SHP77 treated with DMSO at 0.1 percent for 48 hours (cell line): ENCODE data around the gene FSTL3.
"Not testable (repeated sequence)": the region's sequence is repeated elsewhere in the genome, so short reads cannot be mapped to it uniquely, and the experiment has no call there.

ENCODE experiments used
- DNase-seq: peaks from one replicate; lab custom pipeline; 2025; lab: John Stamatoyannopoulos, UW

The FSTL3 gene

DNA sequence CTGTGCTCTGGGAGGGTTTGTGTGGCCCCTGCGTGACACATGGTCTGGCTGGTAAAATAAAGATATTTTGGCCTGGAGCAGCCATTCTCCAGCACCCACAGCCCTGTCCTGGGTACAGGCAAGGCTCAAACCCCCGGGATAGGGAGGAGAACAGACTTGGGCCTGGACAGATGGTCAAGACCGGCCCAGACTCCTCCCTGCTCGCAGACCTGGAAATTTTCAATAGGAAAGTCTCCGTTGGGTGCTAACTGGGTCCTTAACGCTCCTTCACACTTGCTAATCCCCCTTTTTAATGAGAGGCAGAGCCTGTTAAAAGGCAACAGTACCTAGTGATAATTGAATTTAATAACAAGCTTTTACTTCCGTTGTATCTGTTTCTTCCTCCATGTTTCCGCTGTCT, 35.1 kb downstream of the FSTL3 start:
- no peak for DNase-seq

DNA sequence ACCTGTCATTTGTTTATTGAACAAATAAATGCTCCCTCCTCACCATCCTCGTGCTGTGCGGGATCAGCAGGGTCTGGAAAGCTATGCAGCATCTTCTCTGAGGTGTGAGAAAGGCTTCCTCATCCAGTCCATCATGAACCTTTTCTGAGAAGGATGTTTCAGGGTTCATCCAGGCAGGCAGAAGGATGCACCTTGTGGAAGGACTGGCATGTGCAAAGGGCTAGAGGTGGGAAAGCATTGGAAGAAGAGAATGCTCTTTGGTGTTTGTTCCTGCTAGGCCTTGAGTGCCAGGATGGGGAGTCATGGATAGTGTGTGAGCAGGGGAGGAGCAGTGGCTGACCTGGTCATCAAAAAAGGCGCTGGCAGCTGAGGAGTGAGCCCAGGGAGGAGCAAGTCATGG, 39.2 kb downstream of the FSTL3 start:
- DNase-seq, result no peak

DNA sequence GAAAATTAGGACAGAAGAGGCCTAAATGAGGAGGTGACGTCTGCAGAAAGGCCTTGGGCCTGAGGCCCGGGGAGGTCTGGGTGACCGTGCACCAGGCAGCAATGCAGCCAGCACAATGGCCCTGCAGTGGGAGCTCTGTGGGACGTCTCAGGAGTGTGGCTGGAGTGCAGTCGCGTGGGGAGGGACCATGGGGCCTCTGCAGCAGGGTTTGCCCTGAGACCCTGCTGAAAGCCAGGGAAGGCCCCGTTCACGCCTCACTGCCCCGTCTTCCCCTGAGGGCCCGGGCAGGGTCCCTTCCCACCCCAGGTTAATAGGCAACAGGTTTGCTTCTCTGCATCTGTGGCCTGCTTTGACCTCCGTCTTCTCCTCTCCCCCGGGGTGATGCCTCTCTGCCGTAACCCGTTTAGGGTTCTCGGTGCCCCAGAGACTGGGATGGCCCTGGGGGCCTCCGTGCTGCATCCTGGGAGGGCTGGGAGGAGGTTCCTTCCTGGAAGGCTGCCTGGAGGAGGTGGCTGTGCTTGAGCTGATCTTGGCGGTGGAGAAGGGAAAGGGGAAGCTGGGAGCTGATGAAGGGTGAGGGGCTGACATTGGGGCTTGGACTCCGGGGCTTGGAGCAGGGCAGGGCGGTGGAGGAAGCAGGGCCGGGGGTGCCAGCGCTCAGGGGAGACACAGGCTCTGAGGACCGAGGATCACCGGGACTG, 42.2 kb downstream of the FSTL3 start:
- no peak for DNase-seq

- no peak for DNase-seq
Measured at GRCh38 chr19:718991-719512, 42.9 kb downstream of the FSTL3 start.

DNA sequence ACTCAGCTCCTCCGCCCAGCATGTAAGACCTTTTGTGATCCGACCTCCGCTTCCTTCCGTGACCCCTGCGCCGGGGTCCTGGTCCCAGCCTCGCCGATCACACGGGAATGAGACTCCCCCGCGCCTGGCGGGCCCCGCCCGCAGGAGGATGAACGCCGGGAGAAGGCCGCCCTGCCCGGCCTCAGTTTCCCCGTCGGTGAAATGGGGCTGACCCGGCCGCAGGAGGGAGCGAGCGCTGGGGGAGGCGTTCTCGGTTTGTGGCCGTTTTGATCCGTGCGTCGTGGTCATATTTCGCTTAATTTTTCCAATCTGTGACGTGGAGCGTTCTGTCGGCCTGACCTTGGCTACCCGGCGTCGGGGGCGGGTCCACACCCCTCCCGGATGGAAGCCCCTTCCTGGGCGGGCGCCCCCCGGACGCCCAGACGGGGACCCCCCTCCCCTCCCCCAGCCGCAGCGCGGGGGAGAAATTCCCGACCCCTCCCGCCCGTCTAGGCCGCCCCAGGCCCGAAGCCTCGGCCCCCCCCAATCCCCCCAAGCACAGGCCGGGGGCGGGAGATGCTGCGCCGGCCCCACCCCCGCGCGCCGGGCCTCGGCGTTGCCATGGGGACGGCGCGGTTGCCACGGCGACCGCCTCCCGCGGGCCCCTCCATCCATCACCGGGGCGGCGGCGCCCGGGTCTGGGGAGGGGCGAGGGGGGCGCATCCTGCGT, 43.6 kb downstream of the FSTL3 start:
- no peak for DNase-seq

GRCh38 chr19:720345-721160, 44.4 kb downstream of the FSTL3 start:
- no peak for DNase-seq

- no peak for DNase-seq
Measured at GRCh38 chr19:722553-723101, 46.4 kb downstream of the FSTL3 start.

GRCh38 chr19:723247-723646, 47.1 kb downstream of the FSTL3 start:
- no peak for DNase-seq

- DNase-seq, result no peak
Measured at GRCh38 chr19:723714-724113, 47.5 kb downstream of the FSTL3 start.

GRCh38 chr19:725461-726089, 49.4 kb downstream of the FSTL3 start:
- DNase-seq, result no peak

- DNase-seq, result no peak
Measured at GRCh38 chr19:726993-727956, 51.1 kb downstream of the FSTL3 start.

- DNase-seq, result no peak
Measured at GRCh38 chr19:728011-728410, 51.8 kb downstream of the FSTL3 start.

- DNase-seq, result not testable (repeated sequence)
Measured at GRCh38 chr19:729564-729963, 53.4 kb downstream of the FSTL3 start.

DNA sequence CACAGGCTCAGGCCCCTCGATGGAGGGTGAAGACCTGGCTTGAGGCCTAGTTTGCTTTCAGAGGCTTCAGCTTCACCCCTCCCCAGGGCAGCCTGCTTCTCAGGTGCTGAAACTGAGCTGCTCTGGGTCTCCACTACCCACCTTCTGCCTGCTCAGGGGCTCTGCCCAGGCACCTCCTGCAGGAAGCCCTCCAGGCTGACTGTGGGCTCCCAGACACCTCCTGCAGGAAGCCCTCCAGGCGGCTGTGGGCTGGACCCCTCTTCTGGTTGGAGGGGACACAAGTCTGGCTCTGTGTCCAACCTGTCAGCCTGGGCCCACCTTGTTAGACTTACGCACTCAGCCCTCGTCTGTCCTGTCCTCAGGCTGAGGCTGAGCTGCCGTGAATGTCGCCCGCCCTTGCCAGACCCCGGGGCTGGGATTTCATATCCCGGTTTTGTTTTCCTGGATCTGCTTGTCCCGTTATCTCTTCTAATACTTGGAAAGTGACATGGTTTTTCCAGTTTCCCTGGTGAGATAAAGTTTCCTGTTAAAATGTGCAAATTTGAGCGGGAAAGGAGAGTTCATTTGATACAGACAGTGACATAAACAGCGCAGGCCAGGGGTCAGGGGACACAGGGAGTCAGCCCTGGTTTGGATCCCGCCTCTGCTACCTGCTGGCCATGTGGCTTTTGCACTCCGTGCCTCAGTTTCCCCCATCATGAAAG, 53.9 kb downstream of the FSTL3 start:
- no peak for DNase-seq

- DNase-seq, result no peak
Measured at GRCh38 chr19:731000-731399, 54.8 kb downstream of the FSTL3 start.

DNA sequence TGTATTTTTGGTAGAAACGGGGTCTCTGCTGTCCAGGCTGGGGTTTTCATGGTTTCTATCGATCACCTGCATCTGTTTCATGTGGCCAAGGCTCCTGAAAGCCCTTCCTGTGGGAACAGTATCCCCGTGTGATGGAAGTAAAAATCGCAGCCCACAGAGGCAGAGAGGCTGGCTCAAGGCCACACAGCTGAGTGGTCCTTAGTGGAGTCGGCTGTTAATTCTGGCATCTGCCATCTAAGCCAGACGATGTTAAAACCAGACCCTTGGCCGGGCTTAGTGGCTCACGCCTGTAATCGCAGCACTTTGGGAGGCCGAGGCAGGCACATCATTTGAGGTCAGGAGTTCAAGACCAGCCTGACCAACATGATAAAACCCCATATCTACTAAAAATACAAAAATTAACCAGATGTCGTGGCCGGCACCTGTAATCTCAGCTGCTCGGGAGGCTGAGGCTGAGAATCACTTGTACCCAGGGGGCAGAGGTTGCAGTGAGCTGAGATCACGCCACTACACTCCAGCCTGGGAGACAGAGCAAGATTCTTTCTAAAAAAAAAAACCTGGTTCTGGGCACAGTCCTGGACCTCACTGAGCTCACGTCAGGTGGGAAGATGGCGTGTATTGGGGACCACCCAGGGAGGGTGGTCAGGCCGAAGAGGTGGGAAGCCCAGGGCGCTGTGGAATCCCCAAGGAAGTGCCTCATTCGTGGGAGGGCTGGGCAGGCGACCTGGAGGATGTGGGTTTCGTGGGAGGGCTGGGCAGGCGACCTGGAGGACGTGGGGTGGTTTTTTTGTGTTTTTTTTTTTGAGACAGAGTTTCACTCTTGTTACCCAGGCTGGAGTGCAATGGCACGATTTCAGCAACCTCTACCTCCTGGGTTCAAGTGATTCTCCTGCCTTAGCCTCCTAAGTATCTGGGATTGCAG, 56.2 kb downstream of the FSTL3 start:
- DNase-seq, result no peak
